Tibial artery (tissue), 4 donors: ENCODE data around the gene ACSM2B.
A peak's percentile ranks its signal among the peaks of the same experiment; 100 is the strongest.
"Not testable (repeated sequence)": the region's sequence is repeated elsewhere in the genome, so short reads cannot be mapped to it uniquely, and the experiment has no call there.

Experiments
- DNase-seq, 2 donors: peaks; one replicate each; pipeline ENCODE4 v3.0.0-alpha.2; 2019
- H3K27ac ChIP-seq, 2 donors: fragments of 200-600 bp; sonication (generic) in 1 of 2; 1 replicate in 1 of 2; 2 replicates in 1 of 2; pipeline ENCODE4 v1.5.1; 2018 to 2019; ENCODE audit warnings: mild to moderate bottlenecking in 1 of 2
- H3K27me3 ChIP-seq, 2 donors: fragments of 200-600 bp; sonication (generic) in 1 of 2; one replicate each; pipeline versions ENCODE4 v1.5.1 to v1.6.0; 2016 to 2019
- H3K36me3 ChIP-seq, 3 donors: fragments of 200-600 bp; sonication (generic) in 2 of 3; one replicate each; pipeline ENCODE4 v1.5.1; 2016 to 2019; ENCODE audit warnings: mild to moderate bottlenecking in 2 of 3
- H3K4me1 ChIP-seq, 4 donors: fragments of 200-600 bp; sonication (generic) in 2 of 4; 1 replicate in 3 of 4; 2 replicates in 1 of 4; pipeline ENCODE4 v1.5.1; 2016 to 2019
- H3K4me3 ChIP-seq, 2 donors: fragments of 200-600 bp; sonication (generic) in 1 of 2; 1 replicate in 1 of 2; 2 replicates in 1 of 2; pipeline ENCODE4 v1.5.1; 2018 to 2019; ENCODE audit warnings: mild to moderate bottlenecking in 2 of 2
- H3K9me3 ChIP-seq, 3 donors: fragments of 200-600 bp; sonication (generic) in 1 of 3; one replicate each; pipeline ENCODE4 v1.5.1; 2016 to 2019
- CTCF ChIP-seq, 2 experiments: fragments of 200-600 bp in 1 of 2; fragments of 450-650 bp in 1 of 2; IDR thresholded peaks; one replicate each; pipeline ENCODE4 v1.5.1; 2017 to 2019; ENCODE audit warnings: antibody characterized with exemption in 2 of 2, mild to moderate bottlenecking in 1 of 2, moderate library complexity in 1 of 2
- intact Hi-C: fragments of 100-400 bp; cut with DNase I; formaldehyde crosslinking; loops from one replicate; pipeline ENCODE4 v1.15.0; 2023; ENCODE audit warnings: low total_unique reads

The ACSM2B gene

DNA sequence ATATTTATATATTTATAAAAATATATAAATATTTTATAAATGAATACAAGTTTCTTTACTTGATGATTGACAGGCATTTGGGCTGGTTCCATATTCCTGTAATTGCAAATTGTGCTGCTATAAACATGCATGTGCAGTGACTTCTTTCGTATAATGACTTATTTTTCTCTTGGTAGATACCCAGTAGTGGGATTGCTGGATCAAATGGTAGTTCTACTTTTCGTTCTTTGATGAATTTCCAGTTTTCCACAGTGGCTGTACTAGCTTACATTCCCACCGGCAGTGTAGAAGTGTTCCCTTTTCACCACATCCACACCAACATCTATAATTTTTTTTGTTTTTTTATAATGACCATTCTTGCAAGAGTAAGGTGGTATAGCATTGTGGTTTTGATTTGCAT, 7.8 kb downstream of the ACSM2B start:
- H3K36me3 ChIP-seq: no peaks in the 10 kb centered on the region
- H3K4me3 ChIP-seq: no peak overlapping the region
- no peak for DNase-seq
- no peak for TF ChIP-seq CTCF (IDR thresholded peaks at IDR 0.05)
- H3K9me3 ChIP-seq: no peaks in the 10 kb centered on the region
- no peak overlapping the region for H3K27ac ChIP-seq
- H3K27me3 ChIP-seq: no peaks in the 10 kb centered on the region
- intact Hi-C loops: no loop called here
- H3K4me1 ChIP-seq: no peaks in the 10 kb centered on the region

DNA sequence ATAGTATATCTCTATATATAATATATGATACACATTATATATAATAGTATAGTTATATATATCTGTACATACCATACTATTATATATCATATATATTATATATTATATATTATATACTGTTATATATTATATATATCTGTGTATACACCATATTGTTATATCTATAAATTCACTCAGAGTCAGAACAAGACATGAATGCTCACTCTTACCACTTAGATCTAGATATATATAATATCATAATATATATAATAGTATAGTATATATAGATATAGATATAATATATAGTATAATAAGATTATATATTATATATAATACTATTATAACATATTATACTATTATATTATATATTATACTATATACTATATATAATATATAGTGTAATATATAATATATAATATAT, 9.3 kb downstream of the ACSM2B start:
- no peaks in the 10 kb centered on the region for H3K9me3 ChIP-seq
- intact Hi-C loops: no loop called here
- no peaks in the 10 kb centered on the region for H3K4me1 ChIP-seq
- no peak overlapping the region for H3K4me3 ChIP-seq
- no peak for DNase-seq
- no peak for TF ChIP-seq CTCF (IDR thresholded peaks at IDR 0.05)
- H3K27me3 ChIP-seq: no peaks in the 10 kb centered on the region
- H3K27ac ChIP-seq: no peak overlapping the region
- H3K36me3 ChIP-seq: no peaks in the 10 kb centered on the region

- H3K9me3 ChIP-seq, H3K4me1 ChIP-seq, H3K27me3 ChIP-seq, intact Hi-C loops, H3K4me3 ChIP-seq, DNase-seq, H3K36me3 ChIP-seq, H3K27ac ChIP-seq: not testable (repeated sequence)
These were observed 10.8 kb downstream of the ACSM2B start for GRCh38 chr16:20565334-20565733.

- H3K27me3 ChIP-seq, H3K9me3 ChIP-seq, intact Hi-C loops, DNase-seq, H3K27ac ChIP-seq, H3K36me3 ChIP-seq, H3K4me1 ChIP-seq, H3K4me3 ChIP-seq: not testable (repeated sequence)
These were observed 11.9 kb downstream of the ACSM2B start for GRCh38 chr16:20564218-20564617.

DNA sequence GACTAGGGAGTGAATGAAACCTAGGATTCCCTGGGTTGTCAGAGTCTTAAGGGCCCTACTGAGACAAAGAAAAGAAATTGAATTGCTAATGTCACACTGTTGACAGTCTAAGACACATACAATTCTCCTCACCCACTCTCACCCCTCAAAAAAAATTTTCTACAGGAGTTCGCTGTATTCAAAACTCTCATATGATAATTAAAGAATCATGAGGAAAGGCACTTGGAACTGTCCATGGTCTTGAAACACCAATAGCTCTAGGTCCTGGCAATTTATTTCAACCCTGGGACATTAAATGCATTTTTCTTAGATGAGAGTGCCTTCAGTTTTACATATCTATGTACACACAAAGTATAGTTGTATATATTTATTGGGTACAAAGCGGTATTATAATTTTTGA, 20.5 kb downstream of the ACSM2B start:
- DNase-seq, H3K4me1 ChIP-seq, H3K27ac ChIP-seq, H3K27me3 ChIP-seq, H3K4me3 ChIP-seq, H3K9me3 ChIP-seq, H3K36me3 ChIP-seq, intact Hi-C loops: not testable (repeated sequence)

GRCh38 chr16:20554689-20555088, 21.5 kb downstream of the ACSM2B start:
- H3K4me1 ChIP-seq, H3K4me3 ChIP-seq, H3K9me3 ChIP-seq, DNase-seq, H3K27ac ChIP-seq, intact Hi-C loops, H3K27me3 ChIP-seq, H3K36me3 ChIP-seq: not testable (repeated sequence)

GRCh38 chr16:20553493-20553892, 22.7 kb downstream of the ACSM2B start:
- H3K27ac ChIP-seq, H3K4me1 ChIP-seq, H3K9me3 ChIP-seq, H3K36me3 ChIP-seq, H3K27me3 ChIP-seq, DNase-seq, H3K4me3 ChIP-seq, intact Hi-C loops: not testable (repeated sequence)
- TF ChIP-seq CTCF (IDR thresholded peaks at IDR 0.05): peak in 1 of 2 experiments; percentile 24

- H3K27ac ChIP-seq, H3K36me3 ChIP-seq, intact Hi-C loops, H3K9me3 ChIP-seq, H3K4me1 ChIP-seq, DNase-seq, H3K4me3 ChIP-seq, H3K27me3 ChIP-seq: not testable (repeated sequence)
These were observed 29.2 kb downstream of the ACSM2B start for GRCh38 chr16:20546951-20547350.

DNA sequence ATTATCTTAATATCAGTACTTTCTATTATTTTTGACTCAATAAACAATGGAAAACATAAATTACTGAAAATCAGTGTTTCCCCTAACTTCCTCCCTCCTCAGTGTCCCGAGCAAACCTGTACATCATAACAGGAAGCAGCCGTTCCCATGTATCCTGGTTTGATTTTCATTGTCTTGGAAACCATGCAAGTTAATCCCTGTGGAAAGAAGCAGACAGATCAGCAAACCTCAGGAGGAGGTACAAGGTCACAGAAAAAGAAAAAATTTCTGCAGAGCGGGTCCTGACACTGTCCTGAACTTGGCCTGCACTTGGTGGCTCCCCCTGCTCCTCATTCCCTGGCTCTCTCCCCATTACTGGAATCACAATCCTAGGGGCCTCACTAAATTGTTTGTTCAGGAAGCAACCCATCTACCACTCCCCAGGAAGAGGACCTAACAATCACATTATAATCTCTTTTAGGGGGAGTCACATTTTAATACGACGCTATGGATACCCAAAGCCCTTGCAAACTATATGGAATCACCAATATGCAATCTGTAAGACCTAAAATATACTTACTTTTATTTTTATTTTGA, 29.8 kb downstream of the ACSM2B start:
- DNase-seq, H3K36me3 ChIP-seq, intact Hi-C loops, H3K27me3 ChIP-seq, H3K4me3 ChIP-seq, H3K9me3 ChIP-seq, H3K27ac ChIP-seq, H3K4me1 ChIP-seq: not testable (repeated sequence)

DNA sequence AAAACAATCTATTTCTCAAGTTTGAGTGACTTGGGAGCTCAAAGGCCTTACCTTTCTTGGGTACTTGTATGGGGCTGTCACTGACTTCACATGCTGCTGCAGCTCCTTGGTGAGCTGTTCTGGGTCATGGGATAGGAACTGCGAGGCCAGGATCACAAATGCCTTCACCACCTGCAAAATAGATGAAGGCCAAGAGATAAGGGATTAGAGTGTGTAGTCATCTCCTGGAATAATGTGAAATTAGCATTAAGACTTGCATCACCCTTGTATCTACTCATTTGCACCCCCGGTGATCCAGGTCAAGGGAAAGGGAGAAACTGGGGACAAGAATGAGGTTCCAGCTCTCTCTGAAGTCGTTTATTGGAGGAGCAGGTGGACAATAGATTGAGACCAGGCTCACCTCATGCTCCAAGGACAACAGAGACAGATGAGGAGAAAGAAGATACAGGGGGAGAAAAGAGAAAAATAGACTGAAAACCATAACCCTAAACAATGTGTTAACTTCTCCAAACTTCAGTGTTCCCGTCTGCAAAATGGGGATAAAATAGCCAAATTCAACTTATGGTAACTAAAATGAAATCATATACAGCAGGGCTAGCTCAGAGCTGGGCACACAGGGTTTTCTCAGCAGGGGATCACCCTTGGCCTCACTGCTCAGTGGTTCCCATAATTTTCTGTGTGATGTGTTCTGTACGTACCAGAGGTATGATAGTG, 35.4 kb downstream of the ACSM2B start:
- H3K36me3 ChIP-seq, H3K27me3 ChIP-seq, H3K4me3 ChIP-seq, H3K4me1 ChIP-seq, intact Hi-C loops, DNase-seq, H3K9me3 ChIP-seq, H3K27ac ChIP-seq: not testable (repeated sequence)
